GM12878 (cell line): ENCODE results near the gene NR2C2AP. TPM values are rescaled to one million over a fixed set of nuclear protein-coding genes. Genes with fewer than 3 reads are reported as not detected.

Experiments used
- BHLHE40 ChIP-seq, 2 experiments: fragments of 450-650 bp in 1 of 2; IDR thresholded peaks; 2 replicates each; pipeline ENCODE4 v1.6.1; 2011 to 2017; ENCODE audit warnings: low read depth in 2 of 2, borderline replicate concordance in 1 of 2, improper control_type of control experiment in 1 of 2, low read length in 1 of 2, mild to moderate bottlenecking in 1 of 2
- CBX5 ChIP-seq: sonication (generic); IDR thresholded peaks from 2 replicates; pipeline ENCODE4 v1.6.1; 2016; ENCODE audit warnings: low read depth, moderate library complexity, mild to moderate bottlenecking, inconsistent platforms
- CEBPB ChIP-seq, 2 experiments: fragments of 150-350 bp in 1 of 2; IDR thresholded peaks; 2 replicates each; pipeline ENCODE4 v1.6.1; 2012 to 2014; ENCODE audit warnings: low read depth in 2 of 2, low read length in 2 of 2, borderline replicate concordance in 1 of 2, inconsistent platforms in 1 of 2
- EED ChIP-seq: sonication (generic); IDR thresholded peaks from 2 replicates; pipeline ENCODE4 v1.6.1; 2016; ENCODE audit warnings: antibody characterized with exemption, low read depth
- EP300 ChIP-seq, 2 experiments: fragments of 150-350 bp in 1 of 2; IDR thresholded peaks; 2 replicates each; pipeline ENCODE4 v1.6.1; 2011 to 2012; ENCODE audit warnings: low read depth in 2 of 2, low read length in 2 of 2, borderline replicate concordance in 1 of 2, improper control_type of control experiment in 1 of 2, inconsistent platforms in 1 of 2; ENCODE audit not compliant: control insufficient read depth in 1 of 2
- IKZF1 ChIP-seq: fragments of 450-650 bp; conservative IDR thresholded peaks from 2 replicates; pipeline ENCODE4 v1.6.1; 2017; ENCODE audit warnings: antibody characterized with exemption, mild to moderate bottlenecking
- JUNB ChIP-seq: IDR thresholded peaks from 2 replicates; pipeline ENCODE4 v1.6.1; 2016; ENCODE audit warnings: antibody characterized with exemption, mild to moderate bottlenecking
- JUND ChIP-seq: IDR thresholded peaks from 2 replicates; pipeline ENCODE4 v1.6.1; 2012; ENCODE audit warnings: low read depth, mild to moderate bottlenecking, low read length, improper control_type of control experiment, moderate library complexity
- KAT2A ChIP-seq: conservative IDR thresholded peaks from 2 replicates; pipeline ENCODE4 v1.6.1; 2011; ENCODE audit warnings: low read depth, low read length; ENCODE audit not compliant: control insufficient read depth
- KDM1A ChIP-seq: fragments of 200-600 bp; sonication (generic); IDR thresholded peaks from 2 replicates; pipeline ENCODE4 v1.6.1; 2016; ENCODE audit warnings: borderline replicate concordance
- MEF2B ChIP-seq: fragments of 450-650 bp; IDR thresholded peaks from 2 replicates; pipeline ENCODE4 v1.6.1; 2018; ENCODE audit warnings: mild to moderate bottlenecking, moderate library complexity; ENCODE audit not compliant: partially characterized antibody, poor library complexity, severe bottlenecking
- NR2C2 ChIP-seq: IDR thresholded peaks from 2 replicates; pipeline ENCODE4 v1.6.1; 2011; ENCODE audit warnings: borderline replicate concordance, low read depth; ENCODE audit not compliant: control insufficient read depth, insufficient read length
- PAX5 ChIP-seq: IDR thresholded peaks from 2 replicates; pipeline ENCODE4 v1.6.1; 2011; ENCODE audit warnings: low read depth, low read length, borderline replicate concordance
- RB1 ChIP-seq: fragments of 450-650 bp; formaldehyde crosslinking; IDR thresholded peaks from 2 replicates; pipeline ENCODE4 v1.6.1; 2017; ENCODE audit warnings: mild to moderate bottlenecking, borderline replicate concordance
- RUNX3 ChIP-seq: IDR thresholded peaks from 2 replicates; pipeline ENCODE4 v1.6.1; 2012; ENCODE audit warnings: low read length, inconsistent platforms
- SIN3A ChIP-seq: IDR thresholded peaks from 2 replicates; pipeline ENCODE4 v1.6.1; 2012; ENCODE audit warnings: low read depth, low read length, improper control_type of control experiment
- SIX5 ChIP-seq: IDR thresholded peaks from 2 replicates; pipeline ENCODE4 v1.6.1; 2011; ENCODE audit warnings: mild to moderate bottlenecking, low read depth, low read length, moderate library complexity; ENCODE audit not compliant: severe bottlenecking
- STAT3 ChIP-seq: IDR thresholded peaks from 2 replicates; pipeline ENCODE4 v1.6.1; 2011; ENCODE audit warnings: low read depth, low read length, improper control_type of control experiment
- SUPT20H ChIP-seq: IDR thresholded peaks from 2 replicates; pipeline ENCODE4 v1.6.1; 2011; ENCODE audit warnings: low read depth, mild to moderate bottlenecking, low read length, moderate library complexity, borderline replicate concordance; ENCODE audit not compliant: control insufficient read depth
- TARDBP ChIP-seq: IDR thresholded peaks from 2 replicates; pipeline ENCODE4 v1.6.1; 2016; ENCODE audit warnings: borderline replicate concordance
- TBL1XR1 ChIP-seq: IDR thresholded peaks from 2 replicates; pipeline ENCODE4 v1.6.1; 2012; ENCODE audit warnings: low read depth, low read length, improper control_type of control experiment
- TCF3 ChIP-seq: IDR thresholded peaks from 2 replicates; pipeline ENCODE4 v1.6.1; 2012; ENCODE audit warnings: low read depth, mild to moderate bottlenecking, low read length, borderline replicate concordance; ENCODE audit not compliant: insufficient read depth
- ZNF217 ChIP-seq: fragments of 450-650 bp; IDR thresholded peaks from 2 replicates; pipeline ENCODE4 v1.6.1; 2017; ENCODE audit warnings: antibody characterized with exemption, mild to moderate bottlenecking
- ZNF622 ChIP-seq: fragments of 450-650 bp; IDR thresholded peaks from 2 replicates; pipeline ENCODE4 v1.6.1; 2017; ENCODE audit warnings: mild to moderate bottlenecking, inconsistent platforms
- ZSCAN29 ChIP-seq: fragments of 450-650 bp; IDR thresholded peaks from 2 replicates; pipeline ENCODE4 v1.6.1; 2017; ENCODE audit warnings: mild to moderate bottlenecking, moderate library complexity
- polyA plus RNA-seq, 11 experiments: library from polyadenylated mRNA; depleted of rRNA in 4 of 11; unstranded in 6 of 11; stranded (reverse) in 5 of 11; fragments of >200 nt; fragmentation: Nextera tagmentation in 4 of 11; fragmentation: Illumina TruSeq in 1 of 11; extraction: Ambion mirVana in 4 of 11; extraction: Trizol in 1 of 11; gene quantifications; 1 replicate in 1 of 11; 2 replicates in 10 of 11; pipeline versions ENCODE4 v1.2.1 to v1.2.3, GENCODE V29; 2011 to 2016; ENCODE audit warnings: inconsistent platforms in 2 of 11, missing spikeins in 2 of 11, low read depth in 1 of 11
- total RNA-seq, 4 experiments: library from RNA; depleted of rRNA in 3 of 4; stranded (reverse); fragments of >200 nt in 3 of 4; fragmentation: Illumina TruSeq in 1 of 4; extraction: Trizol in 1 of 4; gene quantifications; 2 replicates each; pipeline versions ENCODE4 v1.2.1 to v1.2.3, GENCODE V29; 2013 to 2021
- TF ChIP-seq, protein P1 (sequence below), 3 experiments: IDR thresholded peaks in 2 of 3; conservative IDR thresholded peaks in 1 of 3; 2 replicates each; pipeline ENCODE4 v1.5.1; 2011; ENCODE audit warnings: low read depth in 3 of 3, low read length in 3 of 3, mild to moderate bottlenecking in 3 of 3, control low read depth in 2 of 3, moderate library complexity in 2 of 3, inconsistent platforms in 1 of 3, mixed read lengths in 1 of 3; ENCODE audit not compliant: control insufficient read depth in 2 of 3, insufficient read depth in 1 of 3; ENCODE audit errors: extremely low read depth in 1 of 3
- TF ChIP-seq, protein P2 (sequence below): IDR thresholded peaks from 2 replicates; pipeline ENCODE4 v1.6.1; 2011; ENCODE audit warnings: low read depth, mild to moderate bottlenecking, low read length, moderate library complexity, borderline replicate concordance; ENCODE audit errors: extremely low read depth
- TF ChIP-seq, protein P3 (sequence below): fragments of 450-650 bp; IDR thresholded peaks from 2 replicates; pipeline ENCODE4 v1.6.1; 2016; ENCODE audit warnings: mild to moderate bottlenecking

Gene NR2C2AP
- total and polyA plus RNA-seq, 10 of the 15 experiments (the other 5 are each of a cell fraction or from before 2014, with no cell fraction given), result 21.5 to 44.8 (median 28.1) TPM

DNA sequence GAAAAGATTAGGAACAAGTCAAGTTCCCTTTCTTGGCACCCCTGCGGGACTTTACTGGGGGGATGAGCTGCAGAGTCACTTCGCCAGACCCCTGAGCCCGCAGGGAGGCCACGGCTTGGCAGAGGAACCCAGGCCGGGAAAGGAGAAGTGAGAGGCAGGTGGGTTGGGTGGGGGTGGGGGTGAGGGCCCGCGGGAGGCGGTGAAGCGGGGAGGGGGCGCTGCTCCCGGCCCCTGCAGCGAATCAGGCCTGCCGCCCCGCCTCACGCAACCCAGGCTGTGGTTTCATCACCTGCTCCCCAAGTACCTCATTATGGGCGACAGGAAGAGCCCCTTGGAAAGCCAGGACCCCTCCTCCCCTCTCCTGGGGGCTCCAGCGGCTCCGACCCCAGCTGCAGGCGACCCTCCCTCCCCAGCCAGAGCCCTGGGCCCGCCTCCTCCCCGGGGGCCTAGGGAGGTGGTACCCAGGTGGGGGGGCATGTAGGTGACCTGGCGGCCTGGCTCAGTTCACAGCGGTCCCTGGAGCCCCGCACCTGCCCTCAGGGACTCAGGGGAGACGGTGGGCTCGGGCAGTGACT, 42.7 kb downstream of the NR2C2AP start (continued):
- no peak for TF ChIP-seq TARDBP
- no peak for TF ChIP-seq TBL1XR1
- peak; percentile 71 for TF ChIP-seq MEF2B
- no peak for TF ChIP-seq RB1
- no peak for TF ChIP-seq SIN3A
- TF ChIP-seq SIX5, result no peak
- TF ChIP-seq PAX5, result peak; percentile 60; the same call in 1 of the 2 replicates
- TF ChIP-seq RUNX3, result peak; percentile 81
- TF ChIP-seq CBX5, result no peak
- no peak for TF ChIP-seq STAT3
- TF ChIP-seq SUPT20H, result no peak
- no peak for TF ChIP-seq KDM1A
- no peak for TF ChIP-seq NR2C2
- TF ChIP-seq JUNB, result no peak
- no peak for TF ChIP-seq ZNF622
- TF ChIP-seq BHLHE40 (IDR thresholded peaks at IDR 0.05; ENCODE audit: borderline replicate concordance in 1 of 2, low read depth in 2 of 2, low read length in 1 of 2), result peak in 1 of 2 experiments; percentile 78; a peak in 2 of 4 replicates
- TF ChIP-seq KAT2A, result no peak
- TF ChIP-seq ZSCAN29, result no peak
- TF ChIP-seq CEBPB (IDR thresholded peaks at IDR 0.05; ENCODE audit: borderline replicate concordance in 1 of 2, low read depth in 2 of 2, low read length in 2 of 2), result no peak
- no peak for TF ChIP-seq ZNF217
- TF ChIP-seq, protein P1, sequence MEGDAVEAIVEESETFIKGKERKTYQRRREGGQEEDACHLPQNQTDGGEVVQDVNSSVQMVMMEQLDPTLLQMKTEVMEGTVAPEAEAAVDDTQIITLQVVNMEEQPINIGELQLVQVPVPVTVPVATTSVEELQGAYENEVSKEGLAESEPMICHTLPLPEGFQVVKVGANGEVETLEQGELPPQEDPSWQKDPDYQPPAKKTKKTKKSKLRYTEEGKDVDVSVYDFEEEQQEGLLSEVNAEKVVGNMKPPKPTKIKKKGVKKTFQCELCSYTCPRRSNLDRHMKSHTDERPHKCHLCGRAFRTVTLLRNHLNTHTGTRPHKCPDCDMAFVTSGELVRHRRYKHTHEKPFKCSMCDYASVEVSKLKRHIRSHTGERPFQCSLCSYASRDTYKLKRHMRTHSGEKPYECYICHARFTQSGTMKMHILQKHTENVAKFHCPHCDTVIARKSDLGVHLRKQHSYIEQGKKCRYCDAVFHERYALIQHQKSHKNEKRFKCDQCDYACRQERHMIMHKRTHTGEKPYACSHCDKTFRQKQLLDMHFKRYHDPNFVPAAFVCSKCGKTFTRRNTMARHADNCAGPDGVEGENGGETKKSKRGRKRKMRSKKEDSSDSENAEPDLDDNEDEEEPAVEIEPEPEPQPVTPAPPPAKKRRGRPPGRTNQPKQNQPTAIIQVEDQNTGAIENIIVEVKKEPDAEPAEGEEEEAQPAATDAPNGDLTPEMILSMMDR (IDR thresholded peaks at IDR 0.05 in 2 of 3, conservative IDR thresholded peaks at IDR 0.05 in 1 of 3; ENCODE audit: control insufficient read depth in 2 of 3, extremely low read depth in 1 of 3, insufficient read depth in 1 of 3, low read depth in 3 of 3, low read length in 3 of 3), result no peak
- TF ChIP-seq, protein P2, sequence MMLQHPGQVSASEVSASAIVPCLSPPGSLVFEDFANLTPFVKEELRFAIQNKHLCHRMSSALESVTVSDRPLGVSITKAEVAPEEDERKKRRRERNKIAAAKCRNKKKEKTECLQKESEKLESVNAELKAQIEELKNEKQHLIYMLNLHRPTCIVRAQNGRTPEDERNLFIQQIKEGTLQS, result no peak
- TF ChIP-seq TCF3, result peak; percentile 78; the same call in 1 of the 2 replicates
- TF ChIP-seq IKZF1, result peak; percentile 92
- TF ChIP-seq EP300 (IDR thresholded peaks at IDR 0.05; ENCODE audit: borderline replicate concordance in 1 of 2, control insufficient read depth in 1 of 2, low read depth in 2 of 2, low read length in 2 of 2), result peak in 1 of 2 experiments; percentile 38; a peak in 2 of 4 replicates
- no peak for TF ChIP-seq JUND
- TF ChIP-seq, protein P3, sequence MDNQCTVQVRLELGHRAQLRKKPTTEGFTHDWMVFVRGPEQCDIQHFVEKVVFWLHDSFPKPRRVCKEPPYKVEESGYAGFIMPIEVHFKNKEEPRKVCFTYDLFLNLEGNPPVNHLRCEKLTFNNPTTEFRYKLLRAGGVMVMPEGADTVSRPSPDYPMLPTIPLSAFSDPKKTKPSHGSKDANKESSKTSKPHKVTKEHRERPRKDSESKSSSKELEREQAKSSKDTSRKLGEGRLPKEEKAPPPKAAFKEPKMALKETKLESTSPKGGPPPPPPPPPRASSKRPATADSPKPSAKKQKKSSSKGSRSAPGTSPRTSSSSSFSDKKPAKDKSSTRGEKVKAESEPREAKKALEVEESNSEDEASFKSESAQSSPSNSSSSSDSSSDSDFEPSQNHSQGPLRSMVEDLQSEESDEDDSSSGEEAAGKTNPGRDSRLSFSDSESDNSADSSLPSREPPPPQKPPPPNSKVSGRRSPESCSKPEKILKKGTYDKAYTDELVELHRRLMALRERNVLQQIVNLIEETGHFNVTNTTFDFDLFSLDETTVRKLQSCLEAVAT, result no peak
- TF ChIP-seq EED, result peak; percentile 82
